GM23338 (cell line): Measurements from ENCODE around the gene PRSS56. TPM values are rescaled to one million over a fixed set of nuclear protein-coding genes. Genes with fewer than 3 reads are reported as not detected.

Experiments used
- ATAC-seq: fragments of 200-7000 bp; cut with Tn5 transposase; 3 replicates; pipeline ENCODE4 v1.9.1; 2020
- DNase-seq: peaks from one replicate; pipeline ENCODE4 v3.0.0-alpha.2; 2015; ENCODE audit warnings: low spot score
- H2AFZ ChIP-seq: fragments of 200-600 bp; sonication (generic); 2 replicates; pipeline ENCODE4 v1.8.0; 2016; ENCODE audit warnings: antibody characterized with exemption, mild to moderate bottlenecking, moderate library complexity
- H3F3A ChIP-seq: fragments of 200-600 bp; sonication (generic); replicated peaks from 2 replicates; pipeline ENCODE4 v1.8.0; 2017; ENCODE audit warnings: antibody characterized with exemption, mixed run types, low read depth
- H3K27ac ChIP-seq: fragments of 200-600 bp; sonication (generic); 2 replicates; pipeline ENCODE4 v1.6.1; 2016; ENCODE audit warnings: low read depth
- H3K27me3 ChIP-seq: fragments of 200-600 bp; sonication (generic); 2 replicates; pipeline ENCODE4 v1.8.0; 2016; ENCODE audit warnings: mild to moderate bottlenecking, mixed run types, moderate library complexity; ENCODE audit not compliant: insufficient read depth
- H3K36me3 ChIP-seq: fragments of 200-600 bp; sonication (generic); 2 replicates; pipeline ENCODE4 v1.8.0; 2016; ENCODE audit warnings: mild to moderate bottlenecking; ENCODE audit not compliant: insufficient read depth
- H3K4me1 ChIP-seq: fragments of 200-600 bp; sonication (generic); 2 replicates; pipeline ENCODE4 v1.8.0; 2016; ENCODE audit warnings: mild to moderate bottlenecking, moderate library complexity; ENCODE audit not compliant: insufficient read depth
- H3K4me2 ChIP-seq: fragments of 200-600 bp; sonication (generic); 2 replicates; pipeline ENCODE4 v1.7.1; 2017; ENCODE audit warnings: mixed run types
- H3K4me3 ChIP-seq: fragments of 200-600 bp; sonication (generic); 2 replicates; pipeline ENCODE4 v1.6.1; 2016; ENCODE audit warnings: mixed run types
- H3K79me2 ChIP-seq: fragments of 200-600 bp; sonication (generic); replicated peaks from 2 replicates; pipeline ENCODE4 v1.8.0; 2017; ENCODE audit warnings: mild to moderate bottlenecking; ENCODE audit not compliant: insufficient read depth
- H3K9me2 ChIP-seq: fragments of 200-600 bp; sonication (generic); 2 replicates; pipeline ENCODE4 v1.8.0; 2017; ENCODE audit not compliant: insufficient read depth
- H4K20me1 ChIP-seq: fragments of 200-600 bp; sonication (generic); replicated peaks from 2 replicates; pipeline ENCODE4 v1.8.0; 2017; ENCODE audit warnings: mild to moderate bottlenecking; ENCODE audit not compliant: insufficient read depth
- H3K27ac Mint-ChIP-seq: 2 replicates; pipeline ENCODE4 v1.8.0; 2020; ENCODE audit warnings: inconsistent platforms, mild to moderate bottlenecking, moderate library complexity, mixed read lengths
- H3K27me3 Mint-ChIP-seq: 3 replicates; pipeline ENCODE4 v1.8.0; 2022; ENCODE audit warnings: low read depth, mild to moderate bottlenecking, moderate library complexity, mixed read lengths, inconsistent platforms; ENCODE audit not compliant: insufficient read depth, poor library complexity
- H3K36me3 Mint-ChIP-seq: 3 replicates; pipeline ENCODE4 v1.8.0; 2021; ENCODE audit warnings: low read depth, mild to moderate bottlenecking, inconsistent platforms, moderate library complexity, mixed read lengths
- H3K4me1 Mint-ChIP-seq: 3 replicates; pipeline ENCODE4 v1.8.0; 2020; ENCODE audit warnings: mild to moderate bottlenecking, inconsistent platforms, mixed read lengths
- H3K4me3 Mint-ChIP-seq: 3 replicates; pipeline ENCODE4 v1.8.0; 2021; ENCODE audit warnings: moderate library complexity, mild to moderate bottlenecking, inconsistent platforms, mixed read lengths
- H3K9me3 Mint-ChIP-seq: 3 replicates; pipeline ENCODE4 v1.8.0; 2020; ENCODE audit warnings: moderate library complexity, mild to moderate bottlenecking, inconsistent platforms, mixed read lengths
- POLR2AphosphoS5 ChIP-seq: IDR thresholded peaks from 2 replicates; pipeline ENCODE4 v1.6.1; 2016; ENCODE audit warnings: antibody characterized with exemption, low read depth
- STAT1 ChIP-seq: IDR thresholded peaks from one replicate; pipeline ENCODE4 v1.6.1; 2016; ENCODE audit warnings: antibody characterized with exemption; ENCODE audit not compliant: unreplicated experiment
- ZNF114 ChIP-seq: fragments of 250-450 bp; sonication (Bioruptor Pico); IDR thresholded peaks from 2 replicates; pipeline ENCODE4 v1.5.0; 2020; ENCODE audit warnings: mild to moderate bottlenecking, moderate library complexity
- ZNF331 ChIP-seq: fragments of 250-450 bp; sonication (Bioruptor Pico); IDR thresholded peaks from 2 replicates; pipeline ENCODE4 v1.5.0; 2020; ENCODE audit warnings: low read depth, mild to moderate bottlenecking, moderate library complexity
- polyA plus RNA-seq: library from polyadenylated mRNA; unstranded; fragments of >200 nt; fragmentation: Nextera tagmentation; extraction: Ambion mirVana; gene quantifications from 2 replicates; pipeline ENCODE4 v1.2.1, GENCODE V29; 2016
- total RNA-seq: library from RNA; depleted of rRNA; stranded (reverse); fragments of >200 nt; shearing (Covaris generic); gene quantifications from 2 replicates; pipeline ENCODE4 v1.2.3, GENCODE V29; 2014
- TF ChIP-seq, protein P1 (sequence below), 2 experiments: fragments of 200-600 bp in 1 of 2; sonication (generic) in 1 of 2; conservative IDR thresholded peaks; 2 replicates each; pipeline versions ENCODE4 v1.5.1 to v1.6.1; 2016 to 2017; ENCODE audit warnings: antibody characterized with exemption in 2 of 2, low read depth in 2 of 2, mild to moderate bottlenecking in 2 of 2, moderate library complexity in 1 of 2
- TF ChIP-seq, protein P2 (sequence below): IDR thresholded peaks from one replicate; pipeline ENCODE4 v1.6.1; 2018; ENCODE audit warnings: antibody characterized with exemption; ENCODE audit not compliant: unreplicated experiment

The PRSS56 gene
- total and polyA plus RNA-seq, 2 experiments from 2014 or later: 0.27 to 0.31 TPM

DNA sequence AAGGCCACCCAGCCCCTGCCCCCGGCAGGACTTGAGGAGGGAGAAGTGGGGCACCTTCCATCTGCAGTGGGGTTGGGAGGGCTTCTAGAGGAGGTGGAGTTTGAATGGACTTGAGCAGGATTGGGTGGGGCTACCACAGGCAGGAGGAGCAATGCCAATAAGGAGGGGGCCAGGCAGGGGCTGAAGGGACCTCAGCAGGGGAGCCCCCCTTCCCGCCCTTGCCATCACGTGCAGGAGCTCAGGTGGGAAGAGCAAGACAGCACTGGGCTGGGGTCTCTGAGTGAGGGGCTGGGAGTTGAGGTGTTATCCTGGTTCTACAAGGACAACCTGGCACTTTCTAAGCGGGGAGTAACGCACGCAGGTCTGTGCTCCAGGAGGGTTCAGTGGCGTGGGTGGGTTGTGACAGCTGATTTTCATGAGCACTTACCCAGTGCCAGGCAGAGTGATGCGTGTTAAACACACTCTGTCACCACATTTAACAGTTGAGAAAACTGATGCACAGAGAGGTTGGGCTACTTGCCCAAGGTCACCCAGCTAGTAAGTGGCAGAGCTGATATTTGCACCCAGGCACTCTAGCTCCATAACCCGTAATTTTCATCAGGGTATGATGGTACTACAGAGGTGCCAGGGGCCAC lies 10.6 kb downstream of the PRSS56 start:
- peaks cover 19% of the 10 kb centered on the region for H3K27me3 Mint-ChIP-seq
- no peaks in the 10 kb centered on the region; the same call in 2 of the 3 replicates for H3K36me3 Mint-ChIP-seq
- no peak overlapping the region for H3K4me3 Mint-ChIP-seq
- Histone ChIP-seq H3F3A (no peaks in the 10 kb centered on the region), H3K4me3 (no peak overlapping the region), H3K36me3 (no peaks in the 10 kb centered on the region), H3K27me3 (no peaks in the 10 kb centered on the region), H3K79me2 (no peaks in the 10 kb centered on the region), H3K4me2 (no peak overlapping the region), H4K20me1 (no peaks in the 10 kb centered on the region; the same call in 1 of the 2 replicates), H2AFZ (no peak overlapping the region), H3K4me1 (no peaks in the 10 kb centered on the region), H3K9me2 (no peaks in the 10 kb centered on the region), H3K27ac (no peak overlapping the region)
- H3K9me3 Mint-ChIP-seq: no peaks in the 10 kb centered on the region
- DNase-seq (no peak), ATAC-seq (no peak)
- H3K4me1 Mint-ChIP-seq: peaks cover 15% of the 10 kb centered on the region
- no peak overlapping the region for H3K27ac Mint-ChIP-seq
- TF ChIP-seq ZNF331 (CRISPR knock-in tag) (no peak), STAT1 (no peak), ZNF114 (CRISPR knock-in tag) (no peak), POLR2AphosphoS5 (no peak)
- TF ChIP-seq, protein P1, sequence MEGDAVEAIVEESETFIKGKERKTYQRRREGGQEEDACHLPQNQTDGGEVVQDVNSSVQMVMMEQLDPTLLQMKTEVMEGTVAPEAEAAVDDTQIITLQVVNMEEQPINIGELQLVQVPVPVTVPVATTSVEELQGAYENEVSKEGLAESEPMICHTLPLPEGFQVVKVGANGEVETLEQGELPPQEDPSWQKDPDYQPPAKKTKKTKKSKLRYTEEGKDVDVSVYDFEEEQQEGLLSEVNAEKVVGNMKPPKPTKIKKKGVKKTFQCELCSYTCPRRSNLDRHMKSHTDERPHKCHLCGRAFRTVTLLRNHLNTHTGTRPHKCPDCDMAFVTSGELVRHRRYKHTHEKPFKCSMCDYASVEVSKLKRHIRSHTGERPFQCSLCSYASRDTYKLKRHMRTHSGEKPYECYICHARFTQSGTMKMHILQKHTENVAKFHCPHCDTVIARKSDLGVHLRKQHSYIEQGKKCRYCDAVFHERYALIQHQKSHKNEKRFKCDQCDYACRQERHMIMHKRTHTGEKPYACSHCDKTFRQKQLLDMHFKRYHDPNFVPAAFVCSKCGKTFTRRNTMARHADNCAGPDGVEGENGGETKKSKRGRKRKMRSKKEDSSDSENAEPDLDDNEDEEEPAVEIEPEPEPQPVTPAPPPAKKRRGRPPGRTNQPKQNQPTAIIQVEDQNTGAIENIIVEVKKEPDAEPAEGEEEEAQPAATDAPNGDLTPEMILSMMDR (conservative IDR thresholded peaks at IDR 0.05; ENCODE audit: low read depth in 2 of 2): no peak
- TF ChIP-seq, protein P2, sequence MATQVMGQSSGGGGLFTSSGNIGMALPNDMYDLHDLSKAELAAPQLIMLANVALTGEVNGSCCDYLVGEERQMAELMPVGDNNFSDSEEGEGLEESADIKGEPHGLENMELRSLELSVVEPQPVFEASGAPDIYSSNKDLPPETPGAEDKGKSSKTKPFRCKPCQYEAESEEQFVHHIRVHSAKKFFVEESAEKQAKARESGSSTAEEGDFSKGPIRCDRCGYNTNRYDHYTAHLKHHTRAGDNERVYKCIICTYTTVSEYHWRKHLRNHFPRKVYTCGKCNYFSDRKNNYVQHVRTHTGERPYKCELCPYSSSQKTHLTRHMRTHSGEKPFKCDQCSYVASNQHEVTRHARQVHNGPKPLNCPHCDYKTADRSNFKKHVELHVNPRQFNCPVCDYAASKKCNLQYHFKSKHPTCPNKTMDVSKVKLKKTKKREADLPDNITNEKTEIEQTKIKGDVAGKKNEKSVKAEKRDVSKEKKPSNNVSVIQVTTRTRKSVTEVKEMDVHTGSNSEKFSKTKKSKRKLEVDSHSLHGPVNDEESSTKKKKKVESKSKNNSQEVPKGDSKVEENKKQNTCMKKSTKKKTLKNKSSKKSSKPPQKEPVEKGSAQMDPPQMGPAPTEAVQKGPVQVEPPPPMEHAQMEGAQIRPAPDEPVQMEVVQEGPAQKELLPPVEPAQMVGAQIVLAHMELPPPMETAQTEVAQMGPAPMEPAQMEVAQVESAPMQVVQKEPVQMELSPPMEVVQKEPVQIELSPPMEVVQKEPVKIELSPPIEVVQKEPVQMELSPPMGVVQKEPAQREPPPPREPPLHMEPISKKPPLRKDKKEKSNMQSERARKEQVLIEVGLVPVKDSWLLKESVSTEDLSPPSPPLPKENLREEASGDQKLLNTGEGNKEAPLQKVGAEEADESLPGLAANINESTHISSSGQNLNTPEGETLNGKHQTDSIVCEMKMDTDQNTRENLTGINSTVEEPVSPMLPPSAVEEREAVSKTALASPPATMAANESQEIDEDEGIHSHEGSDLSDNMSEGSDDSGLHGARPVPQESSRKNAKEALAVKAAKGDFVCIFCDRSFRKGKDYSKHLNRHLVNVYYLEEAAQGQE: no peak

DNA sequence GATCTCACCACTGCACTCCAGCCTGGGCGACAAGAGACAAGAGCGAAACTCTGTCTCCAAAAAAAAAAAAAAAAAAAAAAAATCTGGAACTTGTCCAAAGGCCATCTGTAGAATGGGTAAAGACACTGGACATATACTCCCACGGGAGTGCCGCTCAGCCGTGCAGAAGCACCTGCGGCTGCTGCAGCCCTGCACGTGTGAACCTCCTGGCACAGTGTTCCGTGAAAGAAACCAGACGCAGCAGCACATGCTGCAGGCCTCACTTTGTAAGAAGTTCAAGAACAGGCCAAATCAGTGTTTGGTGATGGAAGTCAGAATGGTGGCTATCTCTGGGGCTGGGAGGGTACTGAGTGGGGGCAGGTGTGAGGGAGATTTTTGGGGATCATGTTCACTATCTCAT lies 12.2 kb downstream of the PRSS56 start:
- H3F3A ChIP-seq: no peaks in the 10 kb centered on the region
- H3K4me2 ChIP-seq: no peak overlapping the region
- Mint-ChIP-seq H3K4me1 (peaks cover 15% of the 10 kb centered on the region), H3K4me3 (no peak overlapping the region), H3K36me3 (peaks cover 4% of the 10 kb centered on the region; the same call in 1 of the 3 replicates), H3K27me3 (peaks cover 18% of the 10 kb centered on the region), H3K27ac (no peak overlapping the region), H3K9me3 (peaks cover 8% of the 10 kb centered on the region; the same call in 2 of the 3 replicates)
- no peaks in the 10 kb centered on the region for H3K79me2 ChIP-seq
- no peaks in the 10 kb centered on the region for H3K9me2 ChIP-seq
- no peak overlapping the region for H3K27ac ChIP-seq
- no peaks in the 10 kb centered on the region for H3K4me1 ChIP-seq
- no peaks in the 10 kb centered on the region; the same call in 1 of the 2 replicates for H4K20me1 ChIP-seq
- no peaks in the 10 kb centered on the region for H3K27me3 ChIP-seq
- no peak overlapping the region for H2AFZ ChIP-seq
- DNase-seq: no peak
- ATAC-seq: no peak
- H3K36me3 ChIP-seq: no peaks in the 10 kb centered on the region
- no peak overlapping the region for H3K4me3 ChIP-seq
- TF ChIP-seq, protein P1 (conservative IDR thresholded peaks at IDR 0.05; ENCODE audit: low read depth in 2 of 2): no peak
- no peak for TF ChIP-seq ZNF114 (CRISPR knock-in tag)
- TF ChIP-seq POLR2AphosphoS5: no peak
